ENCODE measurements around the gene KCNIP1.

The KCNIP1 gene

DNA sequence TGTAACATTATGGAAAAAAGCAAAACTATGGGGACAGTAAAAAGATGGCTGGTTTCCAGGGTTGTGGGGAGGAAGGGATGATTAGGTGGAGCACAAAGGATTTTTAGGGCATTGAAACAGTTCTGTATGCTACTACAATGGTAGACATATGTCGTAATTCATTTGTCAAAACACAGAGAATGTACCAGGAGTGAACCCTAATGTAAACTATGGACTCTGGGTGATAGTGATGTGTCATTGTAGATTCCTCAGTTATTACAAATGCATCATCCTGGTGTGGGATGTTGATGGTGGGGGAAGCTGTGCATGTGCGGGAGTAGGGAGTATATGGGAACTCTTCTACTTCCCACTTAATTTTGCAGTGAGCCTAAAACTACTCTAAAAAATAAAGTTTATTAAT, 144.7 kb downstream of the KCNIP1 start:
- no peak for DNase-seq (ENCODE audit: low read depth)
- TF ChIP-seq CTCF (IDR thresholded peaks at IDR 0.05; ENCODE audit: low read depth, low read length) (no peak), POLR2A (IDR thresholded peaks at IDR 0.05; ENCODE audit: extremely low read depth, insufficient read length) (no peak)
- no peak overlapping the region for H3K4me3 ChIP-seq (ENCODE audit: low read depth, low read length)

- no peak overlapping the region for H3K4me3 ChIP-seq (ENCODE audit: low read depth, low read length)
- no peak for TF ChIP-seq CTCF (IDR thresholded peaks at IDR 0.05; ENCODE audit: low read depth, low read length)
- no peak for TF ChIP-seq MYC (IDR thresholded peaks at IDR 0.05; ENCODE audit: low read depth, low read length)
- TF ChIP-seq POLR2A (IDR thresholded peaks at IDR 0.05; ENCODE audit: extremely low read depth, insufficient read length), result no peak
- TF ChIP-seq, protein P1, sequence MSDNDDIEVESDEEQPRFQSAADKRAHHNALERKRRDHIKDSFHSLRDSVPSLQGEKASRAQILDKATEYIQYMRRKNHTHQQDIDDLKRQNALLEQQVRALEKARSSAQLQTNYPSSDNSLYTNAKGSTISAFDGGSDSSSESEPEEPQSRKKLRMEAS (IDR thresholded peaks at IDR 0.05; ENCODE audit: low read depth, low read length), result no peak
- DNase-seq (ENCODE audit: low read depth), result no peak
These were observed 147.0 kb downstream of the KCNIP1 start for GRCh38 chr5:170650850-170651249.

GRCh38 chr5:170651604-170652277, 147.9 kb downstream of the KCNIP1 start:
- TF ChIP-seq, protein P1 (IDR thresholded peaks at IDR 0.05; ENCODE audit: low read depth, low read length), result no peak
- TF ChIP-seq CTCF (IDR thresholded peaks at IDR 0.05; ENCODE audit: low read depth, low read length) (no peak), MYC (IDR thresholded peaks at IDR 0.05; ENCODE audit: low read depth, low read length) (no peak), POLR2A (IDR thresholded peaks at IDR 0.05; ENCODE audit: extremely low read depth, insufficient read length) (no peak)
- no peak for DNase-seq (ENCODE audit: low read depth)
- no peak overlapping the region for H3K4me3 ChIP-seq (ENCODE audit: low read depth, low read length)

- TF ChIP-seq, protein P1 (IDR thresholded peaks at IDR 0.05; ENCODE audit: low read depth, low read length), result no peak
- TF ChIP-seq MYC (IDR thresholded peaks at IDR 0.05; ENCODE audit: low read depth, low read length) (no peak), POLR2A (IDR thresholded peaks at IDR 0.05; ENCODE audit: extremely low read depth, insufficient read length) (no peak), CTCF (IDR thresholded peaks at IDR 0.05; ENCODE audit: low read depth, low read length) (no peak)
- H3K4me3 ChIP-seq (ENCODE audit: low read depth, low read length), result no peak overlapping the region
- no peak for DNase-seq (ENCODE audit: low read depth)
These were observed 151.7 kb downstream of the KCNIP1 start for GRCh38 chr5:170655476-170655875.

DNA sequence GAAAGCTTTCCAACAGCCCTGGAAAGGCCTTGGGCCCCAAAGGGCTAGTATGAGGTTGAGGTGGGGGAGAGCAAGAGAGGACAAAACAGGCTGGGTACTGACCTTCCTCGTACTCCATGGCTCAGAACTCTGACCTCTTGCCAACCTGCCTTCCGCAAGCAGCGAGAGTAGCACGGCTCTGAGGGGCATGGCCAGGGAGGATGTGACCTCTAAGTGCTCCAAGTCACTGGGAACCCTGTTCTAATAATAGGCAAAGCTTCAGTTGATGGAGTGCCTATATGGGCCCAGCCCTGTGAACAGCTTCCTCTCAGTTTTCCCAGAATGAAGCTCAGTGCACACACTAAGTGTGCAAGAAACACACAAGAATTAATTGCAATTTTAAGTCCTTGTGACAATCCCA, 152.1 kb downstream of the KCNIP1 start:
- no peak overlapping the region for H3K4me3 ChIP-seq (ENCODE audit: low read depth, low read length)
- no peak for DNase-seq (ENCODE audit: low read depth)
- TF ChIP-seq MYC (IDR thresholded peaks at IDR 0.05; ENCODE audit: low read depth, low read length) (no peak), POLR2A (IDR thresholded peaks at IDR 0.05; ENCODE audit: extremely low read depth, insufficient read length) (no peak), CTCF (IDR thresholded peaks at IDR 0.05; ENCODE audit: low read depth, low read length) (no peak)
- TF ChIP-seq, protein P1 (IDR thresholded peaks at IDR 0.05; ENCODE audit: low read depth, low read length), result no peak

DNA sequence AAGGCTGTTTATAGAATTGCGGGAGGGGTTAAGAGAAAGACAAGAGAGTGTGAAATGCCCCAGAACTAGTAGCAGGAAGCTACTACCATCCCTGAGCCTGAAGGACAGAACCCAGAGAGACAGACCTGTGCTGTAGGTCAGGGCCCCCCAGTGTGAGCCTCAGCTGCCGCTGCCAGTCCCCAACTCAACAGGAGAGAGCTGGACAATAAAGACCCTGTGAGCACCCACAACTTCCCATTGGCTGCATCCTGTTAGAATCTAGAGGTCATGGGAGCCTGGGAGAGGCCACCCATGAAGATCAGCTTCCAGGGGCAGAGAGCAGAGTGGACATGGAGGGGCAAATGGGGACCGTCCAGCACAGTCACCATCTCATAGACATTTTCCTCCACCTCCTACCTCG, 152.5 kb downstream of the KCNIP1 start:
- DNase-seq (ENCODE audit: low read depth), result no peak
- no peak overlapping the region for H3K4me3 ChIP-seq (ENCODE audit: low read depth, low read length)
- TF ChIP-seq POLR2A (IDR thresholded peaks at IDR 0.05; ENCODE audit: extremely low read depth, insufficient read length) (no peak), MYC (IDR thresholded peaks at IDR 0.05; ENCODE audit: low read depth, low read length) (no peak), CTCF (IDR thresholded peaks at IDR 0.05; ENCODE audit: low read depth, low read length) (no peak)
- TF ChIP-seq, protein P1 (IDR thresholded peaks at IDR 0.05; ENCODE audit: low read depth, low read length), result no peak

Measured in NB4 (cell line).